ENCODE results near the gene EP300.
A peak's percentile ranks its signal among the peaks of the same experiment; 100 is the strongest.

EP300 gene

GRCh38 chr22:41216984-41217383 lies 124.6 kb downstream of the EP300 start:
- peak; percentile 11 for DNase-seq

- peak; percentile 91 for DNase-seq
Measured at GRCh38 chr22:41217553-41218157, 125.3 kb downstream of the EP300 start.

- no peak for DNase-seq
Measured at GRCh38 chr22:41222846-41223507, 130.6 kb downstream of the EP300 start.

GRCh38 chr22:41223535-41223934 lies 131.1 kb downstream of the EP300 start:
- DNase-seq = no peak

- no peak for DNase-seq
Measured at GRCh38 chr22:41226723-41227655, 134.6 kb downstream of the EP300 start.

GRCh38 chr22:41229215-41229614 lies 136.8 kb downstream of the EP300 start:
- no peak for DNase-seq
